MCF 10A (cell line): ENCODE data around the gene CTBP2. TPM values are rescaled to one million over a fixed set of nuclear protein-coding genes. Genes with fewer than 3 reads are reported as not detected.

ENCODE experiments used
- BruUV-seq: library from RNA; stranded (reverse); fragments of 400-500 nt; replicated peaks from 2 replicates; lab custom pipeline; 2021; lab: Mats Ljungman, UMichigan
- CTCF ChIA-PET: fragments of 300-600 bp; sonication (Branson Sonifier 250); formaldehyde crosslinking; extraction: SDS; loops from one replicate; lab custom pipeline; 2021; ENCODE audit warnings: antibody characterized with exemption, inconsistent platforms; lab: Yijun Ruan, JAX
- POLR2A ChIA-PET: fragments of 300-600, 350-650 bp; sonication (Branson Sonifier 250); formaldehyde crosslinking; extraction: SDS; loops from one replicate; lab custom pipeline; 2020; ENCODE audit warnings: antibody characterized with exemption, inconsistent platforms; lab: Yijun Ruan, JAX
- DNase-seq: peaks from one replicate; pipeline ENCODE4 v3.0.0-alpha.2; 2018; ENCODE audit not compliant: unreplicated experiment
- H3K27ac Mint-ChIP-seq: one replicate; pipeline ENCODE4 v1.8.0; 2022; ENCODE audit warnings: mild to moderate bottlenecking, low read depth, mixed read lengths; ENCODE audit not compliant: unreplicated experiment
- H3K27me3 Mint-ChIP-seq: one replicate; pipeline ENCODE4 v1.8.0; 2022; ENCODE audit warnings: mixed read lengths; ENCODE audit not compliant: insufficient read depth, unreplicated experiment
- H3K36me3 Mint-ChIP-seq: one replicate; pipeline ENCODE4 v1.8.0; 2022; ENCODE audit warnings: mild to moderate bottlenecking, moderate library complexity, mixed read lengths; ENCODE audit not compliant: insufficient read depth, unreplicated experiment
- H3K4me1 Mint-ChIP-seq: one replicate; pipeline ENCODE4 v1.8.0; 2022; ENCODE audit warnings: mixed read lengths; ENCODE audit not compliant: insufficient read depth, unreplicated experiment
- H3K4me3 Mint-ChIP-seq: one replicate; pipeline ENCODE4 v1.8.0; 2022; ENCODE audit warnings: mild to moderate bottlenecking, moderate library complexity, mixed read lengths; ENCODE audit not compliant: unreplicated experiment
- H3K9me3 Mint-ChIP-seq: one replicate; pipeline ENCODE4 v1.8.0; 2022; ENCODE audit warnings: mixed read lengths; ENCODE audit not compliant: unreplicated experiment
- CTCF ChIP-seq: fragments of 200-600 bp; IDR thresholded peaks from one replicate; pipeline ENCODE4 v1.8.0; 2022; ENCODE audit warnings: antibody characterized with exemption, mild to moderate bottlenecking; ENCODE audit not compliant: unreplicated experiment
- intact Hi-C: fragments of 100-400 bp; cut with micrococcal nuclease; formaldehyde crosslinking; loops from 2 replicates; pipeline ENCODE4 v1.14.1; 2022
- total RNA-seq: library from RNA; stranded (reverse); gene quantifications from 2 replicates; pipeline ENCODE4 v1.2.3, GENCODE V29; 2022

CTBP2 gene
- total RNA-seq, 1 experiment from 2014 or later, result 152 TPM

GRCh38 chr10:124956764-124957163, 203.6 kb downstream of the CTBP2 start:
- no peak for DNase-seq
- Mint-ChIP-seq H3K9me3 (no peaks in the 10 kb centered on the region), H3K27me3 (no peaks in the 10 kb centered on the region), H3K27ac (no peak overlapping the region), H3K4me1 (no peaks in the 10 kb centered on the region), H3K4me3 (no peak overlapping the region), H3K36me3 (peaks cover 23% of the 10 kb centered on the region)
- POLR2A ChIA-PET, result interaction anchor here (1.2 kb wide), 1 partner anchor 40 kb away, joined by 3 read pairs; no protein-coding TSS in a partner anchor
- CTCF ChIA-PET, result interaction anchor here (0.7 kb wide), 1 partner anchor 243 kb away, joined by 3 read pairs; no protein-coding TSS in a partner anchor
- TF ChIP-seq CTCF, result no peak
- intact Hi-C loops, result no loop called here
- BruUV-seq, result no TSS peak

GRCh38 chr10:124955868-124956267, 204.5 kb downstream of the CTBP2 start:
- Mint-ChIP-seq H3K4me3 (no peak overlapping the region), H3K27me3 (no peaks in the 10 kb centered on the region), H3K27ac (no peak overlapping the region), H3K9me3 (no peaks in the 10 kb centered on the region), H3K36me3 (peaks cover 18% of the 10 kb centered on the region), H3K4me1 (no peaks in the 10 kb centered on the region)
- intact Hi-C loops, result no loop called here
- no peak for DNase-seq
- BruUV-seq, result no TSS peak
- TF ChIP-seq CTCF, result no peak
- ChIA-PET POLR2A (interaction anchor here (1.2 kb wide), 1 partner anchor 39 kb away, joined by 3 read pairs; no protein-coding TSS in a partner anchor), CTCF (no interaction called here)

GRCh38 chr10:124955243-124955642, 205.1 kb downstream of the CTBP2 start:
- ChIA-PET CTCF (no interaction called here), POLR2A (no interaction called here)
- intact Hi-C loops, result no loop called here
- DNase-seq, result no peak
- no TSS peak for BruUV-seq
- Mint-ChIP-seq H3K4me1 (no peaks in the 10 kb centered on the region), H3K36me3 (peaks cover 20% of the 10 kb centered on the region), H3K27ac (no peak overlapping the region), H3K9me3 (no peaks in the 10 kb centered on the region), H3K4me3 (no peak overlapping the region), H3K27me3 (no peaks in the 10 kb centered on the region)
- TF ChIP-seq CTCF, result no peak

GRCh38 chr10:124953421-124953820, 206.9 kb downstream of the CTBP2 start:
- H3K27ac Mint-ChIP-seq, result no peak overlapping the region
- TF ChIP-seq CTCF, result no peak
- ChIA-PET POLR2A (interaction anchor here (0.6 to 1.0 kb wide), 3 partner anchors 9 to 756 kb away, joined by 3 to 6 read pairs (median 4); no protein-coding TSS in a partner anchor), CTCF (interaction anchor here (0.6 kb wide), 2 partner anchors 43 to 268 kb away, joined by 3 to 4 read pairs; no protein-coding TSS in a partner anchor)
- H3K27me3 Mint-ChIP-seq, result no peaks in the 10 kb centered on the region
- H3K4me3 Mint-ChIP-seq, result no peak overlapping the region
- no TSS peak for BruUV-seq
- no peak for DNase-seq
- no peaks in the 10 kb centered on the region for H3K9me3 Mint-ChIP-seq
- H3K4me1 Mint-ChIP-seq, result peaks cover 9% of the 10 kb centered on the region
- H3K36me3 Mint-ChIP-seq, result peaks cover 35% of the 10 kb centered on the region
- intact Hi-C loops, result no loop called here
